ENCODE results near the gene ZNF502.

Gene ZNF502

GRCh38 chr3:44771424-44772098, 59.1 kb downstream of the ZNF502 start:
- DNase-seq (ENCODE audit: low read depth in 2 of 2), result no peak

- no peak for DNase-seq (ENCODE audit: low read depth in 2 of 2)
Measured at GRCh38 chr3:44772099-44772442, 59.6 kb downstream of the ZNF502 start.
